Lower leg skin (tissue), 4 donors: ENCODE measurements around the gene STARD13. TPM values are rescaled to one million over a fixed set of nuclear protein-coding genes. Genes with fewer than 3 reads are reported as not detected.

Experiments used
- DNase-seq, 2 donors: peaks; one replicate each; pipeline ENCODE4 v3.0.0-alpha.2; 2019; ENCODE audit warnings: low spot score in 2 of 2
- H3K4me3 ChIP-seq: fragments of 200-600 bp; sonication (generic); 2 replicates; pipeline ENCODE4 v1.5.1; 2017; ENCODE audit warnings: mild to moderate bottlenecking, low read depth; ENCODE audit not compliant: poor library complexity, severe bottlenecking
- CTCF ChIP-seq, 3 donors: fragments of 450-650 bp; IDR thresholded peaks; one replicate each; pipeline ENCODE4 v1.5.1; 2016; ENCODE audit warnings: antibody characterized with exemption in 3 of 3, mild to moderate bottlenecking in 3 of 3, moderate library complexity in 2 of 3
- POLR2A ChIP-seq, 2 donors: fragments of 450-650 bp; IDR thresholded peaks; one replicate each; pipeline ENCODE4 v1.6.1; 2016 to 2017; ENCODE audit warnings: antibody characterized with exemption in 2 of 2, mild to moderate bottlenecking in 1 of 2, moderate library complexity in 1 of 2
- WGBS, 2 donors: methylation state at CpG; one replicate each; pipeline ENCODE4 v1.1.5; 2018; 5-methylcytosine and 5-hydroxymethylcytosine counted together
- intact Hi-C: fragments of 100-400 bp; cut with DNase I; formaldehyde crosslinking; loops from one replicate; pipeline ENCODE4 v1.15.0; 2023; ENCODE audit warnings: low total_unique reads
- total RNA-seq, 4 donors: library from RNA; depleted of rRNA; stranded (reverse); fragments of >200 nt; gene quantifications; one replicate each; pipeline ENCODE4 v1.1.0, GENCODE V29; 2016

STARD13 gene
- total RNA-seq, 4 donors from 2014 or later = 15.7 to 22.5 (median 19.6) TPM

- 74 to 77% methylated on average over 2 of the region's 2 CpGs for WGBS, 2 donors
- TF ChIP-seq CTCF (IDR thresholded peaks at IDR 0.05) (no peak), POLR2A (IDR thresholded peaks at IDR 0.05) (no peak)
- no peak overlapping the region for H3K4me3 ChIP-seq
- intact Hi-C loops = no loop called here
- no peak for DNase-seq
Observed at GRCh38 chr13:33184530-33184929, 101.0 kb downstream of the STARD13 start.

DNA sequence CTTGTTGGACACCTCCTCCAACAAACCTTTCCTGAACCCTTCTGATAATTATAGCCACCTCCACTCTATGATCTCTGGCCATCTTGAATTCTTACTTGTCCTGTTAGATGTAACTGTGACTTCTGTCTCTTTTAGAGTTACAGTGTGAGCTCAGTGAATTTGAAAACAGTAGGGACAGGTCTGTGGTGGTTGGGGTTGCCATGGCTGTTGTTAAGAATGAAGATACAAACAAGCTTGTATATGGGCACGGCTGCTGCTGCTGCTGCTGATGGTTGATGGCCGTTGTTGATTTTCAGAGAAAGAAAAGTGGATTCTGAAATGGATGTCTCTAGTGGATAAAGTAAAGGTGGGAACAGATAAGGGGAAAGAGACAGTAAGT is 101.5 kb downstream of the STARD13 start:
- DNase-seq = no peak

DNA sequence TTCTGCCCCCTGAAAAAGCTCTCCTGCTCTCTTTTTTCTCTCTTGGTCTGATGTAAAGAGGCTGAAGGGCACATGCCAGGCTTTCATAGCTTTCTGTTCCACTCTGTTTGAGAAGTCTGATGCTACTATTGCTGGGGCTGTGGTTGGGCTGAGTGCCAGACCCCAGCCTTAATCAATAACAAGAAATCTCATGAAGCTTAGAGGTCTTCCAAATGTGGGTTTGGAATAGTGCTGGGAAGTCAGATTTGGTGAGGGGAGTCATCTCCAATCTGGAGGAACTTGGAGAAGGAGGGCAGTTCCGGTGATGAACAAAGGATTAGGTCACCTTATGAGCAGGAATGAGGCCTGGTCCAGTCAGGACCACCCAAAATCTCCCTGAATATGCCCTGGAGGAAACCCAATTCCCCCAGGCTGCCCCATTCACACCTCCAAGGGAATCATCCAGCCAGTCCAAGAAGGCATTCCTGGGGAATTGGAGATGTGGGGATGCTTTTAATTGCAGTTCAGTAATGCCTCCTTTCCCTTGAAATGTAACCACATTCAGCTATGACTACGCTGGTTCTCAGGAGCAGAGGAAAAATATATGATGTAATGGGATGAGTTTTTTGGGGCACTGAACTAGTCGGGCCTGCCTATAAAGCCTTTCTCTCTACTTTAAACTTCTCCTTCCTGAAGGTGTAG is 102.0 kb downstream of the STARD13 start:
- WGBS, 2 donors = 69 to 71% methylated on average over 3 of the region's 3 CpGs
- DNase-seq = no peak
- no peak overlapping the region for H3K4me3 ChIP-seq
- no peak for TF ChIP-seq POLR2A (IDR thresholded peaks at IDR 0.05)
- no peak for TF ChIP-seq CTCF (IDR thresholded peaks at IDR 0.05)
- intact Hi-C loops = no loop called here

More for the DNA sequence above, 101.5 kb downstream of the STARD13 start:
- intact Hi-C loops = no loop called here
- no peak overlapping the region for H3K4me3 ChIP-seq
- WGBS, 2 donors = 56 to 59% methylated on average over 2 of the region's 2 CpGs
- TF ChIP-seq POLR2A (IDR thresholded peaks at IDR 0.05) (no peak), CTCF (IDR thresholded peaks at IDR 0.05) (no peak)

- H3K4me3 ChIP-seq = no peak overlapping the region
- intact Hi-C loops = no loop called here
- DNase-seq = no peak
- WGBS, 2 donors = 87 to 92% methylated on average over 9 of the region's 9 CpGs
- TF ChIP-seq CTCF (IDR thresholded peaks at IDR 0.05) (no peak), POLR2A (IDR thresholded peaks at IDR 0.05) (no peak)
Observed at GRCh38 chr13:33182729-33183128, 102.8 kb downstream of the STARD13 start.

DNA sequence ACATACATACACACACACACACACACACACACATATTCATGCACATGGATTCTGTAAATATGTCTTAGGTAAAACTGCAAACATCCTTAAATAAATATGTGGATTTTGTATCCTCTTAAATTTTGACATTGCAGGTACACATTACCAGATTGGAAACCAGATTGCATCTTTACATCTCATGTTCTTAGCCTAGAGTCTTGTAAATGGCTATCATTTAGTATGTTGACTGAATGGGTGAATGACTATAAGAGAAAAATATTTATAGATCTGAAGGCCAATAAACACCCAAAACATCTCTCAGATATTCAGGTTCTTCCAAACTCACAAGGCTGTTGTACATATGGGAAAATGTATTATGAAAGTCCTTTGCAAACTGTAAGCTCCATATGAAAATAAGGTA is 104.3 kb downstream of the STARD13 start:
- no peak for TF ChIP-seq POLR2A (IDR thresholded peaks at IDR 0.05)
- TF ChIP-seq CTCF (IDR thresholded peaks at IDR 0.05) = no peak
- H3K4me3 ChIP-seq = no peak overlapping the region

More for the DNA sequence above, 104.3 kb downstream of the STARD13 start:
- intact Hi-C loops = no loop called here
- no peak for DNase-seq
